ENCODE data around the gene ZNF467. TPM values are rescaled to one million over a fixed set of nuclear protein-coding genes. Genes with fewer than 3 reads are reported as not detected.

The ZNF467 gene
- total RNA-seq, 2 donors from 2014 or later = 2.5 to 5.0 TPM

- H3K9ac ChIP-seq (ENCODE audit: low read depth in 2 of 2, low read length in 2 of 2) = peak overlapping the region; percentile 19 to 24
- peak; percentile 29 for DNase-seq
- TF ChIP-seq CTCF (IDR thresholded peaks at IDR 0.05) = no peak
- H3K27me3 ChIP-seq = no peaks in the 10 kb centered on the region
- H3K4me1 ChIP-seq = peaks cover 5% of the 10 kb centered on the region
- intact Hi-C loops (cut with DNase I) = no loop called here
- H3K27ac ChIP-seq = no peak overlapping the region
- H3K9me3 ChIP-seq = no peaks in the 10 kb centered on the region
- H3K4me3 ChIP-seq = peak overlapping the region; percentile 53
- no peaks in the 10 kb centered on the region for H3K36me3 ChIP-seq
These were observed 393 bp downstream of the ZNF467 start for GRCh38 chr7:149772956-149773434.

- Histone ChIP-seq H3K9me3 (no peaks in the 10 kb centered on the region), H3K27me3 (no peaks in the 10 kb centered on the region), H3K27ac (peak overlapping the region; percentile 57), H3K9ac (ENCODE audit: low read depth in 2 of 2, low read length in 2 of 2) (peak overlapping the region in 1 of 2 donors; percentile 56), H3K36me3 (no peaks in the 10 kb centered on the region), H3K4me3 (peak overlapping the region; percentile 53), H3K4me1 (peaks cover 5% of the 10 kb centered on the region)
- peak; percentile 27 for DNase-seq
- no peak for TF ChIP-seq CTCF (IDR thresholded peaks at IDR 0.05)
- intact Hi-C loops (cut with DNase I) = no loop called here
These were observed 990 bp downstream of the ZNF467 start for GRCh38 chr7:149772241-149772955.

GRCh38 chr7:149771720-149772240 is 1.6 kb downstream of the ZNF467 start:
- TF ChIP-seq CTCF (IDR thresholded peaks at IDR 0.05) = no peak
- Histone ChIP-seq H3K36me3 (no peaks in the 10 kb centered on the region), H3K27ac (no peak overlapping the region), H3K27me3 (no peaks in the 10 kb centered on the region), H3K4me1 (peaks cover 5% of the 10 kb centered on the region), H3K4me3 (peak overlapping the region; percentile 53), H3K9ac (ENCODE audit: low read depth in 2 of 2, low read length in 2 of 2) (peak overlapping the region in 1 of 2 donors; percentile 69), H3K9me3 (no peaks in the 10 kb centered on the region)
- peak; percentile 90 for DNase-seq
- intact Hi-C loops (cut with DNase I) = no loop called here

DNA sequence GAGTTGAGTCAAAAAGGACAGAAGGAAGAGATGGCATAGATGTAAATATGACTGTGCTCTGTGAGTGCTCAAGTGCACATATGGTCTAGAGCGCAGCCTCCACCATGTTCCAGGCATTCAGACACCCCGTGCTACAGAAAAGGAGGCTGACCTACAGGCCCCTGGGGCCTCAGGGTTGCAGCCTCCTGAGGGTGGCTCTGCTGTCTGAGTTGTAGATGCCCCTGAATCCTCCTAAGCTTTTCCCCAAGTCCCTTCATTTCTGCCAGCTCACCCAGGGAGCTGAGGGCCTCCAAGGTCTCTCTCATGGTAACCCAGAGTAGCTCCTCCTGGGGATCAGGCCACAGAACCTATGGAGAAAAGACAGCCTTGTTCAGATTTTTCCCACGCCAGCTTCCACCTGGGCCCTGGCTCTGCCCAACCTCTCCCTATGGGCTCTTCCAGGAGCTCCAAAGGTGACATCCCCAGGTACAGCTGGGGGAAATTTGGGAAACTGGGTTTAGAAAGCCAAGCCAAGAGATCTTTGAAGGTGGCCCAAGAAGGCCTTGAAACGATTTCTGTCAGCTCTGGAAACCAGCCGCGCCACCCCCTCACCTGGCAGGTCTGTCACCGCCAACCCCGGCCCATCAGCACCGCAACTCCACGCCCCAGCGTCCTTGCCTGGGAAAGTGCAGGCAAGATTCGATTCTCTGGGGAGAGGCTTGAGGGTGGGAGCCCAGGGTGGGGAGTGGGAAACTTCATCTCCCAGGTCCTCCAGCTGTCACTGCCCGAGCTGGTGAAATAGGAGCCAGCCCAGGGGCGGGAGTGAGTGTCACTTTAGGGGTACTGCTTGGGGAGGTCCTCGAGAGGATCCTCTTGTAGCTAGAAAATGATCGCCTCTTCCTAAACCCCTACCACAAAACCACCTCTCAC is 2.4 kb downstream of the ZNF467 start:
- peaks cover 5% of the 10 kb centered on the region for H3K4me1 ChIP-seq
- no peaks in the 10 kb centered on the region for H3K9me3 ChIP-seq
- peaks cover 7% of the 10 kb centered on the region for H3K27me3 ChIP-seq
- intact Hi-C loops (cut with DNase I) = no loop called here
- TF ChIP-seq CTCF (IDR thresholded peaks at IDR 0.05) = no peak
- no peaks in the 10 kb centered on the region for H3K36me3 ChIP-seq
- no peak for DNase-seq
- H3K9ac ChIP-seq (ENCODE audit: low read depth in 2 of 2, low read length in 2 of 2) = peak overlapping the region in 1 of 2 donors; percentile 12
- H3K4me3 ChIP-seq = peak overlapping the region; percentile 53
- no peak overlapping the region for H3K27ac ChIP-seq

GRCh38 chr7:149769915-149770314 is 3.5 kb downstream of the ZNF467 start:
- Histone ChIP-seq H3K4me1 (peaks cover 5% of the 10 kb centered on the region), H3K4me3 (no peak overlapping the region), H3K27me3 (peaks cover 18% of the 10 kb centered on the region), H3K36me3 (no peaks in the 10 kb centered on the region), H3K9ac (ENCODE audit: low read depth in 2 of 2, low read length in 2 of 2) (no peak overlapping the region), H3K9me3 (no peaks in the 10 kb centered on the region), H3K27ac (no peak overlapping the region)
- intact Hi-C loops (cut with DNase I) = no loop called here
- no peak for DNase-seq
- no peak for TF ChIP-seq CTCF (IDR thresholded peaks at IDR 0.05)
